HG02610 (cell line): ENCODE data around the gene CBLB.
"Not testable (repeated sequence)": the region's sequence is repeated elsewhere in the genome, so short reads cannot be mapped to it uniquely, and the experiment has no call there.

Experiments
- ATAC-seq: cut with Tn5 transposase; IDR thresholded peaks from one replicate; pipeline ENCODE4 v1.9.1; 2021; ENCODE audit warnings: mild to moderate bottlenecking, moderate library complexity; ENCODE audit not compliant: unreplicated experiment

CBLB gene

GRCh38 chr3:105763659-105764036, 105.2 kb downstream of the CBLB start:
- ATAC-seq = peak; percentile 22

GRCh38 chr3:105762749-105763658, 105.8 kb downstream of the CBLB start:
- peak; percentile 52 for ATAC-seq

GRCh38 chr3:105762214-105762613, 106.6 kb downstream of the CBLB start:
- ATAC-seq = not testable (repeated sequence)

GRCh38 chr3:105759442-105760078, 109.3 kb downstream of the CBLB start:
- no peak for ATAC-seq

GRCh38 chr3:105758451-105758850, 110.4 kb downstream of the CBLB start:
- ATAC-seq = no peak

- ATAC-seq = no peak
Observed at GRCh38 chr3:105755121-105755886, 113.5 kb downstream of the CBLB start.

GRCh38 chr3:105752791-105753415, 115.9 kb downstream of the CBLB start:
- peak; percentile 64 for ATAC-seq

GRCh38 chr3:105747696-105748095, 121.1 kb downstream of the CBLB start:
- no peak for ATAC-seq

- peak; percentile 15 for ATAC-seq
Observed at GRCh38 chr3:105747060-105747541, 121.7 kb downstream of the CBLB start.

- ATAC-seq = peak; percentile 65
Observed at GRCh38 chr3:105746231-105746996, 122.4 kb downstream of the CBLB start.

GRCh38 chr3:105745046-105745445, 123.8 kb downstream of the CBLB start:
- no peak for ATAC-seq

GRCh38 chr3:105744202-105744601, 124.6 kb downstream of the CBLB start:
- ATAC-seq = no peak

GRCh38 chr3:105733356-105733755, 135.5 kb downstream of the CBLB start:
- no peak for ATAC-seq

GRCh38 chr3:105731686-105732085, 137.1 kb downstream of the CBLB start:
- ATAC-seq = no peak

GRCh38 chr3:105730801-105731354, 137.9 kb downstream of the CBLB start:
- ATAC-seq = peak; percentile 62

- ATAC-seq = no peak
Observed at GRCh38 chr3:105729667-105730066, 139.1 kb downstream of the CBLB start.

GRCh38 chr3:105728771-105729312, 140.0 kb downstream of the CBLB start:
- no peak for ATAC-seq

- not testable (repeated sequence) for ATAC-seq
Observed at GRCh38 chr3:105727036-105727435, 141.8 kb downstream of the CBLB start.

- ATAC-seq = peak; percentile 100
Observed at GRCh38 chr3:105722943-105723556, 145.8 kb downstream of the CBLB start.
